Bone marrow (tissue), 2 donors: ENCODE results near the gene FMN1.

ENCODE experiments used
- DNase-seq, 2 donors: peaks; one replicate each; lab custom pipeline; 2025; lab: John Stamatoyannopoulos, UW

The FMN1 gene

GRCh38 chr15:33119865-33120264, 74.6 kb downstream of the FMN1 start:
- DNase-seq = no peak

GRCh38 chr15:33119273-33119672, 75.2 kb downstream of the FMN1 start:
- DNase-seq = no peak

GRCh38 chr15:33116198-33116597, 78.3 kb downstream of the FMN1 start:
- no peak for DNase-seq

DNA sequence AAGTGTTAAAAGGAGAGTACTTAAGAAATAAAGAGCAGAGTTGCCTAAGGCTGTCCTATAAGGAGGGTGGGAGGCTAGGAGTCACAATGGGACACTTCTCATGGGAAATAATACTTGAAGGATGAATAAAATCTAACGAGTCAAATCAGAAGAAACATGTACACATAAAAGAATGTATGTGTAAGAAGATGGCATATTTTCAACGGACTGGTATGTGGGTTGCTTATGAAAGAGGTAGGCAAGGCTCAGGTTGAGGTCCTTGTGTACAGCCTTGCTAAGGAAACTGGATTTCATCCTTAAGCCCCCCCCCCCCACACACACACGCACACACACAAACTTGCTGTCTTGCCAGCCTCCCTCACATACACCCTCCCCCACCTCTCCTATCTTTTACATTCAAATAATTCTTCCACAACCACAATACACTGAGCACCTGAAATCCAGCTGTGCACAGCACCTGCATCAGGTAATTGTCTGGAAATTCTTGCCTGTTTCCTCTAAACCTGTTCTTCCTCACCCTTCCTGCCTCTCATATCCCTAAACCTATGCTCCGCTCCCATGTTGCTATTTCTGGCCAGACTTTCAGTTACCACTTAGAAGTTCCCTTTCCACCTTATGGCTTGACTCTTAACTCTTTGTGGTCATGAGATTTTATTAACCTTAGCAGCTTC, 79.2 kb downstream of the FMN1 start:
- no peak for DNase-seq

DNA sequence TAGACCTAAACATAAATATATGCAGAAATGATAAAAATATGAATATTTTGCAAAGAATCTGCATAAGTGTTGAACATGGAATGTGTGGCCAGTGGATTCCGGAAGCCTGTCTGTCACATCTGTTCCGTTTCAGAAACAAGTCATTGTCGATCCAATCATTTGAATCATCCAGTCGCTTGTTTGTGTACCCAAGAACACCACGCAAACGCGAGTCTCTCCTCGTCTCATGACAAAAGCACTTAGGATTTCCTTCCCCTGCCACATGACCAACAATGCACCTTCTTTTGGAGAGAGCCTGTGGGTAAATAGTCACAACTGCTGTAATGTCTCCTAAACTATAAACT, 80.2 kb downstream of the FMN1 start:
- DNase-seq = no peak

GRCh38 chr15:33113666-33114373, 80.7 kb downstream of the FMN1 start:
- no peak for DNase-seq

DNA sequence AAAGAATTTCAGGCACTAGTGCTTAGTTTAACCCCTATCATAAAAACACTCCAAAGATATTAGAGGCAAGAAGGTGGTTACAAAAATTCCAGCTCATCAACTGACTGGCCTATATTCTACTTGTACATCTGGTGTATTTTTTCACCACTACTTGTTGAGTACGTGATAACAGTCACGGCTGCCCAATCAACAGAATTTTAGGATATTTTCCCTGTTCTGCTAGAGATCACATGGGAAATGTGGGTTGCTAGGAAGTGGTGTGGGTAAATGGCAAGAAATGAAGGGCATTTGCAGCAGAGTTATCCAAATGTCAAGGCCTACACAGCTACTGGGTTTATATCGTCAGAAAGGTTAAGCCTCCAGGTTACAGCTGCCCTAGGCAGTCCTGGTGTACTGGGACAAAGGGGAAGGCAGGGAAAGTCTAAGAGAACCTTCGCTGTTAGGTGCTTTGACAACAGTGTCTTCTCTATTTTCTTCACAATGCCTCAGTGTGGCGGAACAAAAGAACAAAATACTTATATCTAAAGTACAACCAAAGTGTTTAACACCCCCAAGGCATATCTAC, 81.9 kb downstream of the FMN1 start:
- DNase-seq = no peak

DNA sequence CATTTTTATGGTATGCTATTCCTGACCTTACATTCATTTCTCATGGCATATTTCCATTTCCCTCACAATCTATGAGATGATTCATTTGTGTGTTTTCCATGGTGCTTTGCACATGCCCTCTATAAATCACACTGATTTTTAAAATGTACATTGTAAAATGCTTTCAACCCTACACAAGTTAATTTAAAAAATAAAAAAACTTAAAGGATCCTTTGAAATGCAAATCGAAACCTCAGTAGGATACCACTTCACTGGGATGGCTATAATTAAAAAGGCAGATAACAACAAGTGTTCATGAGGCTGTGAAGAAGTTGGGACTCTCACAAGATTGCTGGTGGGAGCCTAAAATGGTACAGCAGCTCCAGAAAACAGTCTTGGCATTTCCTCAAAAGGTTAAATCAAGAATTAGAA, 83.5 kb downstream of the FMN1 start:
- DNase-seq = no peak

GRCh38 chr15:33109345-33109744, 85.2 kb downstream of the FMN1 start:
- DNase-seq = no peak

DNA sequence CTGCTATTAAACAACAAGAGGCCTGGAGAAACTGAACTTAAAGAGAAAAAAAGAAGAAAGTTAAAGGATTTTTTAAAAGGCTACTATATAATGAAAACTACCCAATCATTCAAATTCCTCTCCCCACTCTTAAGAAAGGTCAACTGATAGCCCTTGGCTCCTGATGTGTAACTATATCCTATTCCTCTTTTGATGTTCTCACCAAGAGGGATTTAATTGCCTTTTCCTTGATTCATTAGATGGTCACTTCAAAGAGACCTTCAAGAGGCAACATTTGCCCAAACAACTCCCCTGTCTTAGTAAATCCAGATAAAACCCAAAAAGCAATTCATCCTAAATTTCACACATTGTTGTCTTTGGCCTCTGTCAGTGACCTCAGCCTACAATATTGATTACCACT, 86.0 kb downstream of the FMN1 start:
- DNase-seq = no peak

GRCh38 chr15:33107950-33108349, 86.6 kb downstream of the FMN1 start:
- DNase-seq = no peak

- no peak for DNase-seq
Measured at GRCh38 chr15:33104212-33104611, 90.3 kb downstream of the FMN1 start.

GRCh38 chr15:33101036-33101435, 93.5 kb downstream of the FMN1 start:
- no peak for DNase-seq

DNA sequence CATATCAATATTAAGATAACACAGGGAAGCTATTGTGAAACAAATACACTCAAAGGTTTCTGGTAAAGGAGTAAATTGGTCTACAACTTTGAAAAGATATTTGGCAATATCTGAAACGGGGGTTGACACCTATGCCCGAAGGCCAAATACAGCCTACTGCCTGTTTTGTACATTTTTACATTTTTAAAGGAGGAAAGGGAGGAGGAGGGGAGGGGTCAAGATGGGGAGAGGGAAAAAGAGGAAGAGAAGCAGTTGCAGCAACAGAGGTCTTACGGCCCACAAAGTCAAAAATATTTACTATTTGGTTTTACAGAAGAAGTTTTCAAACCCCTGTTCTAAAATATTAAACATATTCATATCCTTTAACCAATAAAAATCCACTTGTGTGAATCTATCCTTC, 94.2 kb downstream of the FMN1 start:
- no peak for DNase-seq

DNA sequence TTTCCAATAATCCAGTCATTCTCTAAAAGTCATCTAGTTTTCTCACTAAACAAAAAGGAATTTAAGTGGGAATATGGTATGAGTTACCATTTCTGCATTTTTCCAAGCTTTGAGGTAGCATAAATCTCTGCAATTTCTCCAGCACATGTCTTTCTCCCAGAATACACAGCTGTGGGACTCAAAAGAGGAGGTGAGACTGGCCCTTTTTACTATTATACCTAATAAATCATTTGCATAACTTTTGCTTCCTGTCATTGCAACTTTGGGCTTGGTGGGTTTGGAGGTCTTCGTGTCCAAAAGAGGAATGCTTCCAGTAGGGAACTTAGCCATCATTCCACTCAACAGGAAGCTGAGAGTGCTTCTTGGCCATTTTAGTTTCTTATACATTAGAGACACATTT, 94.8 kb downstream of the FMN1 start:
- no peak for DNase-seq

- DNase-seq = no peak
Measured at GRCh38 chr15:33099213-33099612, 95.3 kb downstream of the FMN1 start.

DNA sequence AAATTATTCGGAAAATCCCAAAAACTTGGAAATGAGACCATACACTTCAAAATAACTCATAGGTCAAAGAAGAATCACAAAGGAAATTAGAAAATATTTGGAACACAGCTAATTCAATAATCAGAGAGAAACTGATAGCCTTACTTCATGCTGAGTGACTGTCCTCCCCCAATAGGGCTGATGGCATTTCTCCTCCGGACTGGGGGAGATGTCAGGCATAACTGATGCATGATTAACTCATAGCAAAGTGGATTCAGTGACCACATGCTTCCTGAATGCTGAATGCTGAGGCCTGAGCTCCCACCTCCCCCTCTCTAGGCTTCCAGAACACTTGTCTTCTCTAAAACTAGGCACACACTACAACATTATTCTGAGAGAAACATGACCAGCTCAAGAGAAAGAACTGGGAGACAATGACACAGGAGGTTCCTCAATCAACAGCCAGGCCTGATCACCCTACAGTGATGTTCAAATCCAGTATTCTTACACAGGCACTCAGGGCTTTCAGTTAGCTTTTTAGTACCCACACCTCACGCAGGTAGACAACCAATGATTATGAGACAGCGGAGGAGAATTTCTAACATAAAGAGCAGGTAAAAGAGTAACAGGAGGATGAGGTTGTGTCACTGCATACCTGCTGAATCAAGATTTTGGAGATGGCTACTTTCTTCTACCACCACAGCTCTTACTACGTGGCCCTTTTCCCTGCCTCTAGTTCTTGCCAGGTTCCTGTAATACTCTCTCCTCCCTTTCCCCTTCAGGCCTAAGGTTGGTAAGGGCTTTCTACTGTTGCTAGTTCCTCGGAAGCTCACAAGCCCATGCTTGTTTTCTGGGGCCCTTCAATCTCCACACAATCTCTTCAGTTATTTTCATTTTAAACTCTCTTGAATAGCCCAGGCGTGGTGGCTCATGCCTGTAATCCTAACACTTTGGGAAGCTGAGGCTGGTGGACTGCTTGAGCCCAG, 96.1 kb downstream of the FMN1 start:
- DNase-seq = no peak

DNA sequence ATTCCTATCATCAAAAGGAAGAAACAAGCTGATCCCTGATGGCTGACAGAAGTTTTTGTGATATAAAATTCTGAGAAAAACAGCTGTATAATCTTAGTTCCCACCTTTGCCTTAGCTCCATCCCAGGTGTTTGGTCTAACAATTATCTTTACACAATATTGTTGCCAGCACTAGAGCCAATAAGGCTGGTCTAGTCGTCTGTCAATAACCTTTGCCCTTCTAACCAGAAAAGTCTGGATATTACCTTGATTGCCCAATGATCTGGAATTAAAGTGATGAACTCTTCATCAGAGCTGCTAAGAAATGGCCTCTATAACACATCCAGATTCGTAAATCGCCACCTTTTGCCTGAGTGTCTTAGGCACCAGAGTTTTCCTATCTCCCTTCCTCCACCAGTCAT, 98.4 kb downstream of the FMN1 start:
- DNase-seq = no peak

GRCh38 chr15:33095641-33096040, 98.9 kb downstream of the FMN1 start:
- DNase-seq = no peak

DNA sequence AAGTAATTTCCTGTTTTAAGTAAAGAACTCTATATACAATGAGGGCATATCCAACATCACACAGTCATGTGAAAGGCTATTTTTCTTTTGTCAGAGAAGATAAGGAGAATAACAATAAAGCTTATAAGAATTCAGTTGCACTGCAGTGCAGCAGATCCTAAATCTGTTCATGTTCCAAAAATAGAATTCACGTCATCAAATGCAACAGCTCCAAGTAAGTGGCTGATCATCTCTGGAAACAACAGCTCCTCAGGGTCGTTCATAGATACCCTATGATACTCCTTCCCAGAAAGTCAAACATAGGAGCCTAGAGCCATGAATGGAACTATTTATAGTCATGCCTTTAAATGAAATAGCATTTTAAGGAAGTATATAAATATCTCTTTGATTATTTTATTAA, 100.2 kb downstream of the FMN1 start:
- no peak for DNase-seq

- no peak for DNase-seq
Measured at GRCh38 chr15:33093222-33093621, 101.3 kb downstream of the FMN1 start.

DNA sequence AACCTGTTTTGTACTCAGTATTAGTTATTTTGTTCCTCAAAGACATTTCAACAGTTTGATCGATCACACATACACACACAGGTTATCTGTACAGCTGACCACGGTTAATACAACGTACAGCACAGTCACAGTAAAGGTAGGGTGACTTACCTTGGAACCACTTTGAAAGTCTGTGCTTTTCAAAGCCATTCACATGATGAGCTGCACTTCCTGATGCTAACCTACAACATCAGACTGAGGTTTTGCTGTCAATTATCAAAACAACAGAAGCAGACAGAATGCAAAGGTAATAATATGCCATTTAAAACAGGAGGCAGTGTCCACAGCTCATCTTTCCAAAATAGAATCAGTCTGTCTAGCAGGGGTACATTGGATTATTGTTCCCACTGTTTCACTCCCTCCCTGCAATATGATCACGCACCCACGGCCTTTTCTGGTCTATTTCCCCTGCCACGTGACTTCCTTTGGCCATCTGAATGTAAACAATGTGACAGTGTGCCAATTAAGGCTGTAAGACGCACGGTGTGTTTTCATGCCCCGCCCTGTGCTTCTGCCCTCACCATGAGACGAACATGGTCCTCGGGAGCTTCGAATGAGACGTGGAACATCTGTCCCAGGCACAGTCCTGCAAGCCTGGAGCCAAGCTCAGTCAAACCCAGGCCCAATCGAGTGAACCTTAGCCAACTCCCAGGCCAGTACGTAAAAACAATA, 102.4 kb downstream of the FMN1 start:
- DNase-seq = no peak
